NCI-H226 (cell line): Measurements from ENCODE around the gene ABCA5.
"Not testable (repeated sequence)": the region's sequence is repeated elsewhere in the genome, so short reads cannot be mapped to it uniquely, and the experiment has no call there.

Experiments
- DNase-seq: peaks from one replicate; pipeline ENCODE4 v3.0.0-alpha.2; 2015

ABCA5 gene

GRCh38 chr17:69326377-69327059, 415 bp downstream of the ABCA5 start:
- no peak for DNase-seq

GRCh38 chr17:69325518-69326376, 1.2 kb downstream of the ABCA5 start:
- DNase-seq: no peak

- no peak for DNase-seq
These were observed 3.1 kb downstream of the ABCA5 start for GRCh38 chr17:69323806-69324205.

- DNase-seq: no peak
These were observed 6.1 kb downstream of the ABCA5 start for GRCh38 chr17:69320908-69321238.

GRCh38 chr17:69320210-69320907, 6.6 kb downstream of the ABCA5 start:
- no peak for DNase-seq

GRCh38 chr17:69317625-69318024, 9.3 kb downstream of the ABCA5 start:
- DNase-seq: no peak

GRCh38 chr17:69314246-69315065, 12.5 kb downstream of the ABCA5 start:
- DNase-seq: no peak

GRCh38 chr17:69305177-69305576, 21.8 kb downstream of the ABCA5 start:
- DNase-seq: no peak

GRCh38 chr17:69302682-69303081, 24.3 kb downstream of the ABCA5 start:
- no peak for DNase-seq

GRCh38 chr17:69300222-69300621, 26.7 kb downstream of the ABCA5 start:
- DNase-seq: no peak

- DNase-seq: not testable (repeated sequence)
These were observed 28.7 kb downstream of the ABCA5 start for GRCh38 chr17:69298120-69298722.

GRCh38 chr17:69287168-69287567, 39.8 kb downstream of the ABCA5 start:
- peak; percentile 44 for DNase-seq

GRCh38 chr17:69286257-69286656, 40.7 kb downstream of the ABCA5 start:
- peak; percentile 25 for DNase-seq

GRCh38 chr17:69284646-69285045, 42.3 kb downstream of the ABCA5 start:
- DNase-seq: no peak

GRCh38 chr17:69282002-69282401, 44.9 kb downstream of the ABCA5 start:
- no peak for DNase-seq

GRCh38 chr17:69276279-69276678, 50.7 kb downstream of the ABCA5 start:
- DNase-seq: not testable (repeated sequence)

- DNase-seq: no peak
These were observed 51.2 kb downstream of the ABCA5 start for GRCh38 chr17:69275751-69276150.

GRCh38 chr17:69271023-69271422, 55.9 kb downstream of the ABCA5 start:
- no peak for DNase-seq

GRCh38 chr17:69269131-69269998, 57.6 kb downstream of the ABCA5 start:
- peak; percentile 70 for DNase-seq

- no peak for DNase-seq
These were observed 58.4 kb downstream of the ABCA5 start for GRCh38 chr17:69268543-69269014.

- no peak for DNase-seq
These were observed 59.7 kb downstream of the ABCA5 start for GRCh38 chr17:69267219-69267618.
